Stimulated activated CD8-positive, alpha-beta memory T cell treated with anti-CD3 and anti-CD28 coated beads, Interleukin-12 subunit alpha, Interleukin-12 subunit beta, amount 100 ng/mL, for 1 hour (primary cell): ENCODE data around the gene FAM171A2.
"Not testable (repeated sequence)": the region's sequence is repeated elsewhere in the genome, so short reads cannot be mapped to it uniquely, and the experiment has no call there.

ENCODE experiments used
- DNase-seq: peaks from one replicate; pipeline ENCODE4 v3.0.0-alpha.2; 2020; ENCODE audit warnings: low read depth

Gene FAM171A2

GRCh38 chr17:44383861-44384260, 20.2 kb upstream of the FAM171A2 start:
- DNase-seq = no peak

- no peak for DNase-seq
Observed at GRCh38 chr17:44383363-44383762, 19.7 kb upstream of the FAM171A2 start.

DNA sequence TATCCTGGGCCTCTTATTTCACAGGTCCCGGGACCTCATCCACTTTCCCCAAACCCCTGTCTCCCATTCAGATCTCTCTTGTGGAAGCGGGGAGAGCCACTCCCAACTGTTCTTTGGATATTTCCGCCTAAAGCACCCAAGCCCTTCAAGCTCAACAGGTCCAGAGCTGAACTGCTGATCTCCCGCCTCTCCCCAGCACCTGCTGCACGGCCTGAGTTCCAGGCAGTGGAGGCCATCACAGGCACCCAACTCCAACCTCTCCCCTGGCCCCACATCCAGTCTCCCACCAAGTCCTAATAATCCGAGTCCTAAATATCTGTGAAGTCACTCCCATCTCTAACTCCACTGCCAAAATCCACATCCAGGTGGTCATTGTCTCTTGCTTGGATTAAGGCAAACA, 19.3 kb upstream of the FAM171A2 start:
- no peak for DNase-seq

DNA sequence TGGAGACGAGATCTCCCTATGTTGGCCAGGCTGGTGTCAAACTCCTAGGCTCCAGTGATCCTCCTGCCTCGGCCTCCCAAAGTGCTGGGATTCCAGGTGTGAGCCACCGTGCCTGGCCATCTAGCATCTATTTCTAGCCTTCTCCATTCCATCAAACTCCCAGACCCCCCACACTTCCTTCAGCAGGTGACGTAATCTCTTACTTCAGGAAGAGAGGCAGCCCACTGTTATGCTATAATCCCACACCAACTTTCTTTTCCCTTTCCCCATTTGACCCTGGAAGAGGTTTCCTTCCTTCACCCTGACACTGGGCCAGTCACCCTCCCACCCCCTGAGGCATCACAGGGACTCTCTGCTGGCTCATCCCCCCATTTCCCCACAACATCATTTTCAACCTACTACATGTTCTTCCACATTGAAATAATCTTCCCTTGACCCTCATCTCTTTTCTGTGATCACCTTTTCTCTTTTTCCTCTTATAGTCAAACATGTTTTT, 18.2 kb upstream of the FAM171A2 start:
- DNase-seq = no peak

GRCh38 chr17:44380767-44381166, 17.1 kb upstream of the FAM171A2 start:
- no peak for DNase-seq

DNA sequence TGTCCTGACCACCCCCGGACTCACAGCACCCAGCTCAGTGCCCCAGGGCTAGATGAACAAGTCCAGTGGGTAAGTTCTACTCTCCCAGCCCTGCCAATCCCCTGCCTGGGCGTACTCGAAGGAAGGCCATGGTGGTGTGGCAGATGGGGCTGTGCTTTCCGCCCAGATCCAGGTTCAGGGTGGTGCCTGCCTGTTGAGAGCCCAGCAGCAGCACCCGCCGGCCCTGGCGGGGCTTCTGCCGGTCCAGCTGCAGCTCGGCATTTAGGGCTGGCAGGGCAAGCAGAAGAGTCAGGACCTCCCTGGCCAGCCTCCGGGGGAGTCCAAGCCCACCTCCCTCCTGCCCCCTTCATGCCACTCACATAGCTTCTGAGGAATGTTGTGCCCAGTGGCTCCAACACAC, 16.2 kb upstream of the FAM171A2 start:
- no peak for DNase-seq

GRCh38 chr17:44378171-44378705, 14.6 kb upstream of the FAM171A2 start:
- no peak for DNase-seq

- no peak for DNase-seq
Observed at GRCh38 chr17:44376779-44377178, 13.1 kb upstream of the FAM171A2 start.

- no peak for DNase-seq
Observed at GRCh38 chr17:44376124-44376523, 12.5 kb upstream of the FAM171A2 start.

DNA sequence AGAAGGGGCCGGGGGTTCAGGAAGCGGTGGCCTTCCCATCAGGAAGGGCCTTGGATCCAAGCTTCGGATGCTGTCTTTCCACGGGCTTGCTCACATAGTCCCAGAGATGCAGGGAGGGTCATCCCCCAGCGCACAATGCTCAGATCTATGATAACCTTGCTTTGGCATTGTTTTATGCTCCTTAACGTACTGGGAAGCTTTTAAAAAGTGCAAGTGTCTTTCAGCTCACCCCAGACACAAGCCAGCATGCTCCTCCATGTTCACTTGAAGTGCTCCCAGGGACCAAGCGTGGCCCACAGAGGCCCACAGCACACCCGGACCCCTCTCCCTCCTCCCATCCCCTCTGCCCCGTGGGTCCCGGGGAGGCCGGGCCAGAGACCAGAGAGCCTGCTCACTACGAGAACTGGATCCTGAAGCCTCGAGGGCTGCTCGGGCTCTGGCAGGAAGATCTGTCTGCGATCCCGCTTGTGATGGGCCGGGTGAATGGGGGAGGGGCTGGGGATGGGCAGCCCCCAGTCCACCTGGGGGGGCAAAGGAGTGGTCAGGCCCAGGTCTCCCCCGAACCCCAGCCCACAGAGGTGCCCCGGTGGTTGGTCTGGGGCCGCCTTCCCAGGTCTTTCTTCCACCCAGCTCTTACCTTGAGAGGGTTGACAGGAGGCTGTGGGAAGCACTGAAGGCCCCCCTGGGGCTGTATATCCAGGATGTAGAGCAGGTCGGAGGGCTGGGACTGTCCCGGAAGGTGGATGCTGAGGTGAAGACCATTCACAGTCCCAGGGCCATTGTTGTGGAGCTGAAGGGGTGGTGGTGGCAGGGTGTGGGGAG, 11.8 kb upstream of the FAM171A2 start:
- DNase-seq = no peak

DNA sequence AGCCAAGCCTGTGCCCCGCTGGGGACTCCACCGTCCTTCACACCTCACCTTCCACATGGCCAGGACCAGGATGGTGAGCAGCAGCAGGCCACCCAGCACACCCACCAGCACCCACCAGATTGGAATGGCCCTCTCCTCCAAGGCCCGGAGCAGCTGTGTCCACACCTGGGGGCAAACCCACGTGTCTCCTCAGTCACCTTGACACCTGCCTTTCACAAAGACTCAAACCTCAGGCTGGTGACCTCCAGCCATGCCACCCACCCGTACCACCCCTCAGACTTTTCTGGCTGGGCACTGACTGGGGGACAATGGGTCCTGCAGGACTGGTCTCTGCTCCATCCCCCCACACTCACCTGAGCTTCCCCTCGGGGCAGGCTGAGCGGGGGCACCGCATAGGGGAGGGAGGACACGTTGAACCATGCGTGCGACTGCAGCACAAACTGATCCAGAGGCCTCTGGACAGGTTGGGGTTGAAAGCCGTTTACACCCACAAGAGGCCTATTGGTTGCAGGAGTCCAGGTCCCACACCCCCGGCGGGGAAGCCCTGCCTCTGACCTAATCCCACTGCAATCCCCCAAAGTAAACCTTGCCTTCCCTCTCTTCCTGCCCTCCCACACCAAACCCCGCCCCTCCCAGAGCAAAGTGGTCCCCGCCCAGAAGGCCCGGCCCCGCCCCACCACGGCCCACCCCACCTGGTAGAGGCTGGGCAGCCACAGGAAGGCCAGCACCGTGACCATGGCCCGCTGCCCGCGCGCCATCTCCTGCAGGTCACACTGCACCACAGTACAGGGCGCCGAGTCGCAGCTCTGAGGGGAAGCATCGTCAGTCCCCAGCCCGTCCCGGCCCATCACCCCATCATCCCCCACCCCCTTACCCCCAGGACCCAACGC, 10.9 kb upstream of the FAM171A2 start:
- no peak for DNase-seq

- DNase-seq = no peak
Observed at GRCh38 chr17:44372036-44372435, 8.4 kb upstream of the FAM171A2 start.

DNA sequence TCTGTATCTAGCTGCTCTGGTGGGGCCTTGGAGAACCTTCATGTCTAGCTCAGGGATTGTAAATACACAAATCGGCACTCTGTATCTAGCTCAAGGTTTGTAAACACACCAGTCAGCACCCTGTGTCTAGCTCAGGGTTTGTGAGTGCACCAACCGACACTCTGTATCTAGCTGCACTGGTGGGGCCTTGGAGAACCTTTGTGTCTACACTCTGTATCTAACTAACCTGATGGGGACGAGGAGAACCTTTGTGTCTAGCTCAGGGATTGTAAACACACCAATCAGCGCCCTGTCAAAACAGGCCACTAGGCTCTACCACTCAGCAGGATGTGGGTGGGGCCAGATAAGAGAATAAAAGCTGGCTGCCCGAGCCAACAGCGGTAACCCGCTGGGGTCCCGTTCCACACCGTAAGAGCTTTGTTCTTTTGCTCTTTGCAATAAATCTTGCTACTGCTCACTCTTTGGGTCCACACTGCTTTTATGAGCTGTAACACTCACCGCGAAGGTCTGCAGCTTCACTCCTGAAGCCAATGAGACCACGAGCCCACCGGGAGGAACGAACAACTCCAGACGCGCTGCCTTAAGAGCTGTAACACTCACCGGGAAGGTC, 5.9 kb upstream of the FAM171A2 start:
- not testable (repeated sequence) for DNase-seq

DNA sequence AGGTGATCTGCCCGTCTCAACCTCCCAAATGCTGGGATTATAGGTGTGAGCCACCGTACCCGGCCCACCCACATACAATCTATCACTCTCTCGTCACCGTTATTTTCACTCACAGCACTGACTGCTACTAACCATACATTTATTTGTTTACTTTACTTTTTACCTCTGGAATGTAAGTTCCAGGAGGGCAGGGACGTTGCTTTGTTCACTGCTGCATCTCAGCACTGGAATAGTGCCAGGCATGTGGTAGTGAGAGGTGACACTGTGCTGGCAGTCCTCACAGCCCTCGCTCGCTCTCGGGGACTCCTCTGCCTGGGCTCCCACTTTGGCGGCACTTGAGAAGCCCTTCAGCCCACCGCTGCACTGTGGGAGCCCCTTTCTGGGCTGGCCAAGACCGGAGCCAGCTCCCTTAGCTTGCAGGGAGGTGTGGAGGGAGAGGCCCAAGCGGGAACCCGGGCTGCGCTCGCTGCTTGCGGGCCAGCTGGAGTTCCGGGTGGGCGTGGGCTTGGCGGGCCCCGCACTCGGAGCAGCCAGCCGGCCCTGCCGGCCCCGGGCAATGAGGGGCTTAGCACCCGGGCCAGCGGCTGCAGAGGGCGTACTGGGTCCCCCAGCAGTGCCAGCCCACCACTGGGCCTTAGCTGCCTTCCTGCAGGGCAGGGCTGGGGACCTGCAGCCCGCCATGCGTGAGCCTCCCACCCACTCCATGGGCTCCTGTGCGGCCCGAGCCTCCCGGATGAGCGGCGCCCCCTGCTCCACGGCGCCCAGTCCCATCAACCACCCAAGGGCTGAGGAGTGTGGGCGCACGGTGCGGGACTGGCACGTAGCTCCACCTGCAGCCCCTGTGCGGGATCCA, 5.0 kb upstream of the FAM171A2 start:
- DNase-seq = not testable (repeated sequence)

GRCh38 chr17:44367231-44367979, 3.8 kb upstream of the FAM171A2 start:
- no peak for DNase-seq

DNA sequence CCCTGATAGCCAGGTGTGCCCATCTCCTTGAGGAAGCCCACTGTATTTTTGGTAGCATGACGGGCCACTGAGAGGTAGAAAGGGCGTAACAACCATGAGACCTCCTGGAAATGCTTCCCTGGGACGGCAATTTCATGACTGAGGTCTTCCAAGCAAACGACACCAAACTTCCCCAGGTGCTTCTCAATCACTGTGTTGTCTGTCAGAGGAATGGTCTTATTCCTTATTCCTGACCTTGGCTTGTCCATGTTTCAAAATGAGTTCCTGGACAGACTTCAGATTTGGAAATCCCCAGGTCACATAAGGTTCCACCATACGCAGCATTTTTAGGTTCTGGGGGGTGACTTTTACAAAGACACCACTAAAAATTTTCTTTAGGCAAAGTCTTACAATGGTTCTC, 1.4 kb upstream of the FAM171A2 start:
- DNase-seq = not testable (repeated sequence)

DNA sequence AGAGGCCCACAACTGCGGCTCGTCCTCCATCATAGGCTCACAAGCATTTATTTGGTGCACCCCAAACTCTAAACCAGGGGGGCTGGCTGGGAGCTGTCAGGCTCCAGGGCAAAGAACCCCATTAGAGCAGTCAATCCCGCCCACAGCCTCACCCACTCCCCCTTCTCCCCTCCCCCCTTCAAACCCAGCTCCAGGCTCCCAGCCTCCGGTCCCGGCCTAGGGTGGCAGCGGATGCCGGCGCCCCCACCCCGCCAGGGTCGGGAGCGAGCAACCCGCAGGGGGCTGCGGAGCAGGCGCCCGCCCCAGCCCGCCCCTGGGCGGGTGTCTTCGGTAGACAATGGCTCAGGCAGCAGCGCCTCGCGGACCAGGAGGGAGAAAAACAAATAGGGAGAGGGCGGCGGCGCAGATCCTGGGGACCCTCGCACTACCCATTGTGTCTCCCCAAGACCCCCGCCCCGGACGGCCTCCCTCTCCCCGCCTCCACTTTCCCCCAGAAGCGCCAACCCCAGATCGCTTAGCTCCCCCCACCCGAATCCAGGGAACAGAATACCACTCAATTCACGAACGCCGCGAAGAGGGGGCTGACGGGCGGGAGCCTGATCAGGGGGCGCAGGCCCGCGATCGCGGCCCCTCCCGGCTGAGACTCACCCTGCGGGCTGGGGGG, 572 bp downstream of the FAM171A2 start:
- DNase-seq = no peak

GRCh38 chr17:44362459-44362948, 1.1 kb downstream of the FAM171A2 start:
- DNase-seq = no peak

- DNase-seq = no peak
Observed at GRCh38 chr17:44361292-44362260, 2.1 kb downstream of the FAM171A2 start.
